ENCODE data around the gene SRPRB. TPM values are rescaled to one million over a fixed set of nuclear protein-coding genes. Genes with fewer than 3 reads are reported as not detected.

Gene SRPRB, protein sequence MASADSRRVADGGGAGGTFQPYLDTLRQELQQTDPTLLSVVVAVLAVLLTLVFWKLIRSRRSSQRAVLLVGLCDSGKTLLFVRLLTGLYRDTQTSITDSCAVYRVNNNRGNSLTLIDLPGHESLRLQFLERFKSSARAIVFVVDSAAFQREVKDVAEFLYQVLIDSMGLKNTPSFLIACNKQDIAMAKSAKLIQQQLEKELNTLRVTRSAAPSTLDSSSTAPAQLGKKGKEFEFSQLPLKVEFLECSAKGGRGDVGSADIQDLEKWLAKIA
- 85.9 and 96.3 TPM in 2 replicates for total RNA-seq (2014; rRNA removed; shearing (Covaris generic); ENCODE audit: low replicate concordance)

- DNase-seq (ENCODE audit: low read depth): peak; percentile 83
- in situ Hi-C loops (cut with HindIII; ENCODE audit: low pct_unique_long_range_greater_than_20kb, low sequenced_read_pairs): no loop called here
These were observed at the start of gene SRPRB for GRCh38 chr3:133805702-133806475. TSS of gene SRPRB (plus strand) at chr3:133805815. CDS start at chr3:133805849, 34 bp downstream.

DNA sequence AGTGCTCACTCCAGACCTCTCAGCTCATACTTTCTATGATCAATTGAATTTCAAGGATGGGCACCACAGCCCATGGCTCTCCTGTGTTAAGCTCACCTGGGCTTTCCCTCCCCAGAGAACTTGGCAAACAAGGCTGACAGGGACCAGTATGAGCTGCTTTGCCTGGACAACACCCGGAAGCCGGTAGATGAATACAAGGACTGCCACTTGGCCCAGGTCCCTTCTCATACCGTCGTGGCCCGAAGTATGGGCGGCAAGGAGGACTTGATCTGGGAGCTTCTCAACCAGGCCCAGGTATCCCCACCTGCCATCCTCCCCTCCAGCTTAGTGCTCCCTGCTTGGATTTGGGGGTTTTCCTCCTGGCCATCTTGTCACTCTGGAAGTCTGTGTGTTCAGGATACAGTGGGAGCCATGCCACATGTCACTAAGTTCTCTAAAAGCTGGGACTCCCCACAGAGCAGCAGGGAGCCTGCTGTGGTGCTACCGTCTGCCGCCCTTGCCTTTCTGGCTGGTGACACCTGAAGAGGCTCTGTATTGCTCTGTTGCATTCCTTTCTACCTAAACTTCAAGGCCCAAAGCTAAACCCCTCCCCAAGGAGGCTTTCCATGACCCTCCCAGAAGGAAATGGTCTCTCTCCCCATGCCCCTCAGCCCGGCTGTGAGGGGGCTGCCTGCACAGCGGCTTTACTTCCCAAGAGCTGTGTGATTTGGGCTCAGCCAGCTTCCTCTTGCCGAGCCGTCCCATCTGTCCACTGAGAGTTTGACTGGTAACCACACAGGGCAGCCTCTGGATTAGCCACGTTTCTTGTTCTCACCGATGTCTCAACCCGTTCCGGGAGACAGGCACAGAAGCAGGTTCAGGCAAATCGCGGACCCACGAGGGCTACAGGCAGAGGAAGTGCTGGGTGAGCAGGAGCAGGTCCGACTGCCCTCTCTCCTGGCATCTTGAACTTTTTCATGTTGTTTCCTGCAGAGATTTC lies 48.6 kb upstream of the SRPRB start:
- in situ Hi-C loops (cut with HindIII; ENCODE audit: low pct_unique_long_range_greater_than_20kb, low sequenced_read_pairs): no loop called here

DNA sequence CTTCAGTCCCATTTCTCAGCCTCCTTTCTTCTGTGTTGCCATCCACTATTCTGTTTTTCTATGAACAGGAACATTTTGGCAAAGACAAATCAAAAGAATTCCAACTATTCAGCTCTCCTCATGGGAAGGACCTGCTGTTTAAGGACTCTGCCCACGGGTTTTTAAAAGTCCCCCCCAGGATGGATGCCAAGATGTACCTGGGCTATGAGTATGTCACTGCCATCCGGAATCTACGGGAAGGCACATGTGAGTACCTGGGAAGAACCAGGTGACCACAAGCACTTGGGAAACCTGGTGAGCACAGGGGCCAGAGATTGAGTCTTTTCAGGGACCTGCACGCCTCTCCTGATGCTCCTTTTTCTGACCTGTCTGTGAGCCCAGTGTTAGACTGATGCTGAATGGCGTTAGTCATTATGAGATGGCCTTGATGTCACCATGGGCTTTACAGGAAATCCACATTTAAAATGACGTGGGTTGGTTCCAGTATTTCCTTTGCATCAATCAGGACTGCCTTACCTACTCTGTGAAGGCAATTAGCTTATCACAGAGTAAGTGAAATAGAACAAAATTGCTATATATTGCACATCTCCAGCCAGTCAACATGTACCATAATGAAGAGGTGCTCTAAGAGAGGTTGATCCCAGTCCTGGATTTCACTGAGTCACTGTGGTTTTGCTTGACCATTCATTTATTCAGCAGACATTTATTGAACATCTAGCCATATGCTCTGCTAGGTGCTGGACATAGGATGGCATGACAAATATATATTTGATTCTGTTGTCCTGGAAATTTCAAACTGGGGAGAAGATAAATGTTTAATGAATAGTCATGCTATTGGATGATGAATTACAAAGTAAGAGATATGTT lies 47.7 kb upstream of the SRPRB start:
- no peak for DNase-seq (ENCODE audit: low read depth)
- in situ Hi-C loops (cut with HindIII; ENCODE audit: low pct_unique_long_range_greater_than_20kb, low sequenced_read_pairs): no loop called here

More for the DNA sequence above, 48.6 kb upstream of the SRPRB start:
- DNase-seq (ENCODE audit: low read depth): no peak

GRCh38 chr3:133758568-133758928 lies 47.1 kb upstream of the SRPRB start:
- no peak for DNase-seq (ENCODE audit: low read depth)
- in situ Hi-C loops (cut with HindIII; ENCODE audit: low pct_unique_long_range_greater_than_20kb, low sequenced_read_pairs): no loop called here

GRCh38 chr3:133758964-133759739 lies 46.5 kb upstream of the SRPRB start:
- in situ Hi-C loops (cut with HindIII; ENCODE audit: low pct_unique_long_range_greater_than_20kb, low sequenced_read_pairs): no loop called here
- DNase-seq (ENCODE audit: low read depth): no peak

GRCh38 chr3:133759740-133760305 lies 45.8 kb upstream of the SRPRB start:
- in situ Hi-C loops (cut with HindIII; ENCODE audit: low pct_unique_long_range_greater_than_20kb, low sequenced_read_pairs): no loop called here
- DNase-seq (ENCODE audit: low read depth): no peak

- no peak for DNase-seq (ENCODE audit: low read depth)
- in situ Hi-C loops (cut with HindIII; ENCODE audit: low pct_unique_long_range_greater_than_20kb, low sequenced_read_pairs): no loop called here
These were observed 44.7 kb upstream of the SRPRB start for GRCh38 chr3:133760916-133761315.

GRCh38 chr3:133761605-133762484 lies 43.8 kb upstream of the SRPRB start:
- in situ Hi-C loops (cut with HindIII; ENCODE audit: low pct_unique_long_range_greater_than_20kb, low sequenced_read_pairs): no loop called here

GRCh38 chr3:133762539-133762938 lies 43.1 kb upstream of the SRPRB start:
- in situ Hi-C loops (cut with HindIII; ENCODE audit: low pct_unique_long_range_greater_than_20kb, low sequenced_read_pairs): no loop called here
- DNase-seq (ENCODE audit: low read depth): no peak

More at GRCh38 chr3:133761605-133762484, 43.8 kb upstream of the SRPRB start:
- no peak for DNase-seq (ENCODE audit: low read depth)

DNA sequence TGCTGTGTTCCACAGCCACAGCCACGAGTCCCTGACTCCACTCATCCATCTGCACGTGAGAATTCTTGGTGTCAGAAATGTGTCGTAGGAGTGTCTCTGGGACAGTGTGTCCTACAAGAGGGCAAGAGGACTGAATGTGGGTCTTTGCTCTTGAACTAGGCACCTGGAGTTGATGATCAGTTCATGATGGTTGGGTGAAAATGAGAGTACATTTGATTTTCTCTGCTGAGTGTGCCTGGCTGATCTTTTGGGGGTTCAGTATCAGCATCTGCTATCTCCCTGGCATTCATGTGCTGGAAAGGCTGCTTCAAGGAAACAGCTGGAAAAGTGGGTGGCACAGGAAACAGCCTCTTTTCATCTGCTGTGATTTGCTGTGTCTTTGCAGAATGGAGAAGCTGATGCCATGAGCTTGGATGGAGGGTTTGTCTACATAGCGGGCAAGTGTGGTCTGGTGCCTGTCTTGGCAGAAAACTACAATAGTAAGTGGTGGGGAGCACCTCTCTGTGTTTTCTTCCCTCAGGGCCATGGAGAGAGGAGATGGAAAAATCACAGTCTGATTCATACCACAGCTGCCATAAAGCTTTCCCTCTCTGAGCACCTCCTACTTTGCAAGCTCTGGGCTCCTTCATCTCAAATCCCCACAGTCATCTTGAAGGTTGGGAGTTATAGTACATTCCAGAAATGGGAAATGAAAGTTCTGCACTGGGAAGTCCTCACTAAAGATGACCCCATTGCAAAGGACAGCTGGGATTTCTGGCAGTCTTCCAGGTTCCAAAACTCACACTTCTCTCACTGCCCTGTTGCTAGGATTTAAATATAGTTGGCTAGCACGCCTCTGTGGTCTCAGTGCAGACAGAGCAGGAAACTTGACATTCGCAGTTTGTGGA lies 41.6 kb upstream of the SRPRB start:
- no peak for DNase-seq (ENCODE audit: low read depth)
- in situ Hi-C loops (cut with HindIII; ENCODE audit: low pct_unique_long_range_greater_than_20kb, low sequenced_read_pairs): no loop called here

- in situ Hi-C loops (cut with HindIII; ENCODE audit: low pct_unique_long_range_greater_than_20kb, low sequenced_read_pairs): no loop called here
- no peak for DNase-seq (ENCODE audit: low read depth)
These were observed 40.4 kb upstream of the SRPRB start for GRCh38 chr3:133765256-133765655.

DNA sequence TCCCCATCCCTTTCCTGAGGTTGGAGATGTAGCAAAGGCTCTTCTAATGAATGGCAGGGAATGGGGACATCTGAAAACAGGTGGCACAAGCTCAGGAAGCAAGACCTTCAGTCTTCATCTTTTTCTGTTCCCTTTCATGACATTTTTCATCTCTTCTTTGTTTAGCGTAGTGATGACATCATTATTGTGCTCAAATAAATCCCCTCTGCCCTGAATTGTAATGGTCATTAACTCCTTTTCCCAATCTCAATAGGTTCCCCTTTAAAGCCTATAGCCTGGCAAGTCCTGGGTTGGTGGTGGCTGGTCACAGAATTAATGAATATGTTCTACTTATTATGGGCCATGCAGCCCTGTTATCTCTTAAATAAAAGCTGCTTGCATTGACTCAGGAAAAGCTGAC lies 38.0 kb upstream of the SRPRB start:
- in situ Hi-C loops (cut with HindIII; ENCODE audit: low pct_unique_long_range_greater_than_20kb, low sequenced_read_pairs): no loop called here
- DNase-seq (ENCODE audit: low read depth): no peak

- no peak for DNase-seq (ENCODE audit: low read depth)
- in situ Hi-C loops (cut with HindIII; ENCODE audit: low pct_unique_long_range_greater_than_20kb, low sequenced_read_pairs): no loop called here
These were observed 36.1 kb upstream of the SRPRB start for GRCh38 chr3:133769536-133769935.

DNA sequence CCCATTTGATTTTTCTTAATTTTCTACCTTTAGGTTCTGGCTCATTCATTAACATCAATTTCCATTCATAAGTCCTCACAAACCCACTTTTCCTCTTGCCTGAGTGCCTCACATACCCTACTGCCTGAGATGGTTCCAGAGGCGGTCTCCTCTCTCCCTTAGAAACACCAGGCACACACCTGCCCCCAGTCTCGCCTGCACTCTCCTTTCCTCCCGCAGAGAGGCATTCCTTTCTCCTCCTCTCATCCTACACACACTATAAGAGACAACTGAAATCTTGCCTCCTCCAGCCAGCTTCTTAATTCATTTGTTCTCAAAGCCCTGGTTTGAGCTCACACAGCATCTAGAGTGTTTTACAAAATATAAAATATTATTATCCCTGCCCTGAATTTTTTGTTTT lies 31.9 kb upstream of the SRPRB start:
- in situ Hi-C loops (cut with HindIII; ENCODE audit: low pct_unique_long_range_greater_than_20kb, low sequenced_read_pairs): no loop called here
- DNase-seq (ENCODE audit: low read depth): no peak

DNA sequence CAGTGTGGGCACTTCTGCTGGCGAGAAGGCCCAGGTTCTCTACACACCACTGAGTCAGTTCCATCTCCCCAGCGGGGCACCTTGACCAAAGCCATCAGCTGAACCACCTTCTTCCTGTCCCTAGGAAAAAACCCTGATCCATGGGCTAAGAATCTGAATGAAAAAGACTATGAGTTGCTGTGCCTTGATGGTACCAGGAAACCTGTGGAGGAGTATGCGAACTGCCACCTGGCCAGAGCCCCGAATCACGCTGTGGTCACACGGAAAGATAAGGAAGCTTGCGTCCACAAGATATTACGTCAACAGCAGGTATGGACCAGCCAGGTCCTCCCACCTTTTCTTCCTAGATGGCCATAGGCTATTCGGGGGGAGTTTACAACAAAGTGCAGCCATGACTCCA lies 30.3 kb upstream of the SRPRB start:
- DNase-seq (ENCODE audit: low read depth): no peak
- in situ Hi-C loops (cut with HindIII; ENCODE audit: low pct_unique_long_range_greater_than_20kb, low sequenced_read_pairs): no loop called here
